Glutamatergic neuron (in vitro differentiated cells): ENCODE measurements around the gene XPO5. TPM values are rescaled to one million over a fixed set of nuclear protein-coding genes. Genes with fewer than 3 reads are reported as not detected.

Experiments used
- DNase-seq: peaks from one replicate; pipeline ENCODE4 v3.0.0; 2022
- H3K27ac Mint-ChIP-seq: one replicate; pipeline ENCODE4 v1.8.0; 2020; ENCODE audit warnings: mild to moderate bottlenecking, mixed read lengths, inconsistent platforms; ENCODE audit not compliant: unreplicated experiment
- H3K27me3 Mint-ChIP-seq: one replicate; pipeline ENCODE4 v1.8.0; 2020; ENCODE audit warnings: mild to moderate bottlenecking, moderate library complexity, mixed read lengths, inconsistent platforms; ENCODE audit not compliant: unreplicated experiment
- H3K36me3 Mint-ChIP-seq: one replicate; pipeline ENCODE4 v1.8.0; 2020; ENCODE audit warnings: mild to moderate bottlenecking, mixed read lengths, inconsistent platforms; ENCODE audit not compliant: unreplicated experiment
- H3K4me1 Mint-ChIP-seq: one replicate; pipeline ENCODE4 v1.8.0; 2020; ENCODE audit warnings: mild to moderate bottlenecking, low read depth, mixed read lengths, inconsistent platforms; ENCODE audit not compliant: unreplicated experiment
- H3K4me3 Mint-ChIP-seq: one replicate; pipeline ENCODE4 v1.8.0; 2020; ENCODE audit warnings: mild to moderate bottlenecking, mixed read lengths, inconsistent platforms; ENCODE audit not compliant: unreplicated experiment
- H3K9me3 Mint-ChIP-seq: one replicate; pipeline ENCODE4 v1.8.0; 2020; ENCODE audit warnings: mild to moderate bottlenecking, moderate library complexity, mixed read lengths, inconsistent platforms; ENCODE audit not compliant: unreplicated experiment
- CTCF ChIP-seq: fragments of 200-600 bp; sonication (generic); IDR thresholded peaks from one replicate; pipeline ENCODE4 v1.5.0; 2021; ENCODE audit not compliant: partially characterized antibody, unreplicated experiment
- total RNA-seq: library from RNA; stranded (reverse); fragmentation: NEBNext Ultra II Directional; extraction: Animal tissue kit (Norgen Biotek cat#: 25700); gene quantifications from one replicate; pipeline ENCODE4 v1.2.1, GENCODE V29; 2021; ENCODE audit not compliant: unreplicated experiment

XPO5 gene
- total RNA-seq, 1 donor from 2014 or later: 52.7 TPM

- no peak for TF ChIP-seq CTCF
- no peak for DNase-seq
- Mint-ChIP-seq H3K9me3 (no peaks in the 10 kb centered on the region), H3K27me3 (peaks cover 8% of the 10 kb centered on the region), H3K36me3 (peaks cover 4% of the 10 kb centered on the region), H3K4me1 (peaks cover 15% of the 10 kb centered on the region), H3K27ac (no peak overlapping the region), H3K4me3 (no peak overlapping the region)
Observed at GRCh38 chr6:43497689-43498088, 78.1 kb downstream of the XPO5 start.

- Mint-ChIP-seq H3K4me3 (no peak overlapping the region), H3K9me3 (no peaks in the 10 kb centered on the region), H3K27me3 (peaks cover 6% of the 10 kb centered on the region), H3K36me3 (peaks cover 4% of the 10 kb centered on the region), H3K27ac (no peak overlapping the region), H3K4me1 (peaks cover 19% of the 10 kb centered on the region)
- TF ChIP-seq CTCF: no peak
- DNase-seq: no peak
Observed at GRCh38 chr6:43497129-43497396, 78.8 kb downstream of the XPO5 start.

GRCh38 chr6:43496370-43497128 lies 79.3 kb downstream of the XPO5 start:
- no peak for DNase-seq
- H3K4me3 Mint-ChIP-seq: no peak overlapping the region
- peaks cover 4% of the 10 kb centered on the region for H3K36me3 Mint-ChIP-seq
- peaks cover 8% of the 10 kb centered on the region for H3K27me3 Mint-ChIP-seq
- H3K9me3 Mint-ChIP-seq: no peaks in the 10 kb centered on the region
- no peak for TF ChIP-seq CTCF
- peaks cover 19% of the 10 kb centered on the region for H3K4me1 Mint-ChIP-seq
- H3K27ac Mint-ChIP-seq: no peak overlapping the region

- no peak overlapping the region for H3K4me3 Mint-ChIP-seq
- H3K36me3 Mint-ChIP-seq: peaks cover 4% of the 10 kb centered on the region
- H3K9me3 Mint-ChIP-seq: no peaks in the 10 kb centered on the region
- peaks cover 19% of the 10 kb centered on the region for H3K4me1 Mint-ChIP-seq
- TF ChIP-seq CTCF: no peak
- H3K27me3 Mint-ChIP-seq: peaks cover 8% of the 10 kb centered on the region
- DNase-seq: no peak
- H3K27ac Mint-ChIP-seq: no peak overlapping the region
Observed at GRCh38 chr6:43495409-43495941, 80.4 kb downstream of the XPO5 start.

GRCh38 chr6:43494766-43495165 lies 81.1 kb downstream of the XPO5 start:
- no peak for TF ChIP-seq CTCF
- peaks cover 3% of the 10 kb centered on the region for H3K9me3 Mint-ChIP-seq
- H3K36me3 Mint-ChIP-seq: peaks cover 4% of the 10 kb centered on the region
- no peak overlapping the region for H3K4me3 Mint-ChIP-seq
- peaks cover 25% of the 10 kb centered on the region for H3K4me1 Mint-ChIP-seq
- peaks cover 8% of the 10 kb centered on the region for H3K27me3 Mint-ChIP-seq
- no peak for DNase-seq
- H3K27ac Mint-ChIP-seq: no peak overlapping the region
